KOPT-K1 (cell line): ENCODE data around the gene RAD51B.

Experiments
- H3K27ac ChIP-seq: fragments of 200-600 bp; sonication (generic); 2 replicates; pipeline ENCODE4 v1.5.1; 2016; ENCODE audit warnings: antibody characterized with exemption, mild to moderate bottlenecking, low read depth, low read length; ENCODE audit not compliant: poor library complexity, severe bottlenecking
- H3K36me3 ChIP-seq: fragments of 200-600 bp; sonication (generic); 2 replicates; pipeline ENCODE4 v1.5.1; 2017; ENCODE audit warnings: antibody characterized with exemption, mild to moderate bottlenecking, low read length, moderate library complexity; ENCODE audit not compliant: insufficient read depth
- H3K9me3 ChIP-seq: fragments of 200-600 bp; sonication (generic); 2 replicates; pipeline ENCODE4 v1.5.1; 2017; ENCODE audit warnings: antibody characterized with exemption, low read length, mild to moderate bottlenecking; ENCODE audit not compliant: insufficient read depth, poor library complexity, severe bottlenecking

RAD51B gene

GRCh38 chr14:68159701-68160633 lies 340.4 kb downstream of the RAD51B start:
- Histone ChIP-seq H3K27ac (no peak overlapping the region), H3K36me3 (no peaks in the 10 kb centered on the region)

GRCh38 chr14:68160779-68161546 lies 341.4 kb downstream of the RAD51B start:
- no peaks in the 10 kb centered on the region for H3K36me3 ChIP-seq
- no peak overlapping the region for H3K27ac ChIP-seq
- no peaks in the 10 kb centered on the region for H3K9me3 ChIP-seq

More at GRCh38 chr14:68159701-68160633, 340.4 kb downstream of the RAD51B start:
- peaks cover under 1% of the 10 kb centered on the region for H3K9me3 ChIP-seq

GRCh38 chr14:68162887-68163286 lies 343.3 kb downstream of the RAD51B start:
- Histone ChIP-seq H3K36me3 (no peaks in the 10 kb centered on the region), H3K9me3 (no peaks in the 10 kb centered on the region), H3K27ac (no peak overlapping the region)

- Histone ChIP-seq H3K36me3 (no peaks in the 10 kb centered on the region), H3K9me3 (no peaks in the 10 kb centered on the region), H3K27ac (no peak overlapping the region)
These were observed 345.1 kb downstream of the RAD51B start for GRCh38 chr14:68164711-68165113.

GRCh38 chr14:68165274-68165843 lies 345.8 kb downstream of the RAD51B start:
- no peaks in the 10 kb centered on the region for H3K9me3 ChIP-seq
- H3K27ac ChIP-seq: no peak overlapping the region
- H3K36me3 ChIP-seq: no peaks in the 10 kb centered on the region

- Histone ChIP-seq H3K36me3 (no peaks in the 10 kb centered on the region), H3K9me3 (no peaks in the 10 kb centered on the region), H3K27ac (no peak overlapping the region)
These were observed 347.3 kb downstream of the RAD51B start for GRCh38 chr14:68166731-68167382.

- no peak overlapping the region for H3K27ac ChIP-seq
- H3K36me3 ChIP-seq: no peaks in the 10 kb centered on the region
These were observed 348.0 kb downstream of the RAD51B start for GRCh38 chr14:68167383-68168087.

GRCh38 chr14:68168460-68169109 lies 349.0 kb downstream of the RAD51B start:
- Histone ChIP-seq H3K27ac (no peak overlapping the region), H3K9me3 (no peaks in the 10 kb centered on the region)

More at GRCh38 chr14:68167383-68168087, 348.0 kb downstream of the RAD51B start:
- no peaks in the 10 kb centered on the region for H3K9me3 ChIP-seq

GRCh38 chr14:68172216-68172615 lies 352.6 kb downstream of the RAD51B start:
- no peak overlapping the region for H3K27ac ChIP-seq
- H3K36me3 ChIP-seq: no peaks in the 10 kb centered on the region
- no peaks in the 10 kb centered on the region for H3K9me3 ChIP-seq

More at GRCh38 chr14:68168460-68169109, 349.0 kb downstream of the RAD51B start:
- H3K36me3 ChIP-seq: no peaks in the 10 kb centered on the region

GRCh38 chr14:68172627-68173026 lies 353.0 kb downstream of the RAD51B start:
- H3K9me3 ChIP-seq: no peaks in the 10 kb centered on the region
- no peak overlapping the region for H3K27ac ChIP-seq
- no peaks in the 10 kb centered on the region for H3K36me3 ChIP-seq

GRCh38 chr14:68173227-68173972 lies 353.8 kb downstream of the RAD51B start:
- H3K9me3 ChIP-seq: no peaks in the 10 kb centered on the region
- H3K36me3 ChIP-seq: no peaks in the 10 kb centered on the region
- no peak overlapping the region for H3K27ac ChIP-seq

- H3K36me3 ChIP-seq: no peaks in the 10 kb centered on the region
- no peak overlapping the region for H3K27ac ChIP-seq
- H3K9me3 ChIP-seq: no peaks in the 10 kb centered on the region
These were observed 354.9 kb downstream of the RAD51B start for GRCh38 chr14:68174446-68174845.

- H3K9me3 ChIP-seq: no peaks in the 10 kb centered on the region
- H3K27ac ChIP-seq: no peak overlapping the region
- H3K36me3 ChIP-seq: no peaks in the 10 kb centered on the region
These were observed 357.1 kb downstream of the RAD51B start for GRCh38 chr14:68176687-68177086.
